HCT116 (cell line): ENCODE data around the gene GCGR. TPM values are rescaled to one million over a fixed set of nuclear protein-coding genes. Genes with fewer than 3 reads are reported as not detected.

ENCODE experiments used
- ATAC-seq: fragments of 200-7000 bp; cut with Tn5 transposase; 2 replicates; pipeline ENCODE4 v1.9.1; 2020; ENCODE audit warnings: mild to moderate bottlenecking, moderate library complexity
- BruUV-seq: library from RNA; stranded (reverse); fragments of 400-500 nt; replicated peaks from 2 replicates; lab custom pipeline; 2021; lab: Mats Ljungman, UMichigan
- CTCF ChIA-PET: fragments of 300-600 bp; sonication (Branson Sonifier 250); formaldehyde crosslinking; loops from one replicate; lab custom pipeline; 2021; ENCODE audit warnings: antibody characterized with exemption; lab: Charles Lee
- POLR2A ChIA-PET: fragments of 300-600, 350-600 bp; sonication (Branson Sonifier 250); formaldehyde crosslinking; loops from one replicate; lab custom pipeline; 2021; ENCODE audit warnings: antibody characterized with exemption; lab: Charles Lee
- RAD21 ChIA-PET, 2 experiments: fragments of 300-600 bp; sonication (Branson Sonifier 250); formaldehyde crosslinking; loops; one replicate each; lab custom pipeline; 2023; ENCODE audit warnings: low total read pairs in 2 of 2; ENCODE audit not compliant: uncharacterized antibody in 2 of 2, unreplicated experiment in 2 of 2, low non-redundant PET in 1 of 2; lab: Charles Lee
- DNase-seq: peaks from one replicate; pipeline ENCODE4 v3.0.0-alpha.2; 2010; ENCODE audit warnings: low read depth, low spot score
- H2AFZ ChIP-seq: fragments of 200-600 bp; shearing (Covaris generic), sonication (generic); 2 replicates; pipeline ENCODE4 v1.6.1; 2017; ENCODE audit warnings: low read depth, mixed run types, mixed read lengths, antibody characterized with exemption, low read length; ENCODE audit not compliant: poor library complexity, severe bottlenecking
- H3K27ac ChIP-seq: 2 replicates; pipeline ENCODE4 v1.5.1; 2012; ENCODE audit warnings: low read depth, low read length
- H3K27me3 ChIP-seq: fragments of 200-600 bp; sonication (generic); 2 replicates; pipeline ENCODE4 v1.6.1; 2016; ENCODE audit warnings: mixed run types, low read length, mixed read lengths; ENCODE audit not compliant: insufficient read depth
- H3K36me3 ChIP-seq, 2 experiments: fragments of 200-500 bp in 1 of 2; fragments of 200-600 bp in 1 of 2; sonication (Bioruptor generic) in 1 of 2; sonication (generic) in 1 of 2; 2 replicates each; pipeline versions ENCODE4 v1.5.1 to v1.6.1; 2014 to 2016; ENCODE audit warnings: low read length in 2 of 2, inconsistent platforms in 1 of 2, mixed read lengths in 1 of 2, mixed run types in 1 of 2; ENCODE audit not compliant: insufficient read depth in 2 of 2, control insufficient read depth in 1 of 2
- H3K4me1 ChIP-seq, 2 experiments: fragments of 200-600 bp in 1 of 2; sonication (generic) in 1 of 2; 2 replicates each; pipeline versions ENCODE4 v1.5.1 to v1.6.1; 2012 to 2017; ENCODE audit warnings: low read length in 2 of 2, inconsistent platforms in 1 of 2, mild to moderate bottlenecking in 1 of 2, mixed read lengths in 1 of 2, mixed run types in 1 of 2, moderate library complexity in 1 of 2; ENCODE audit not compliant: insufficient read depth in 2 of 2, control insufficient read depth in 1 of 2
- H3K4me2 ChIP-seq: fragments of 200-600 bp; sonication (generic); 2 replicates; pipeline ENCODE4 v1.6.1; 2017; ENCODE audit warnings: mixed run types, low read length, mixed read lengths
- H3K4me3 ChIP-seq, 2 experiments: fragments of 200-600 bp in 1 of 2; sonication (generic) in 1 of 2; replicated peaks in 1 of 2; 2 replicates each; pipeline ENCODE4 v1.5.1; 2011 to 2016; ENCODE audit warnings: low read length in 2 of 2, control low read depth in 1 of 2, low read depth in 1 of 2, mild to moderate bottlenecking in 1 of 2, mixed read lengths in 1 of 2, mixed run types in 1 of 2
- H3K79me2 ChIP-seq: fragments of 200-600 bp; sonication (generic); 2 replicates; pipeline ENCODE4 v1.6.1; 2017; ENCODE audit warnings: mild to moderate bottlenecking, mixed run types, low read length, moderate library complexity, mixed read lengths; ENCODE audit not compliant: insufficient read depth
- H3K9ac ChIP-seq: fragments of 200-600 bp; sonication (generic); 2 replicates; pipeline ENCODE4 v1.6.1; 2016; ENCODE audit warnings: low read length, mixed read lengths
- H3K9me2 ChIP-seq: fragments of 200-600 bp; sonication (generic), shearing (Covaris generic); 2 replicates; pipeline ENCODE4 v1.6.1; 2017; ENCODE audit warnings: mixed run types, mild to moderate bottlenecking, moderate library complexity; ENCODE audit not compliant: insufficient read depth
- H3K9me3 ChIP-seq, 2 experiments: fragments of 200-500 bp in 1 of 2; fragments of 200-600 bp in 1 of 2; sonication (Bioruptor generic) in 1 of 2; sonication (generic) in 1 of 2; 2 replicates each; pipeline ENCODE4 v1.6.1; 2014 to 2017; ENCODE audit warnings: low read length in 2 of 2, mixed read lengths in 2 of 2, inconsistent platforms in 1 of 2, low read depth in 1 of 2, mild to moderate bottlenecking in 1 of 2, mixed run types in 1 of 2, moderate library complexity in 1 of 2; ENCODE audit not compliant: control insufficient read depth in 1 of 2, insufficient read depth in 1 of 2
- H4K20me1 ChIP-seq: fragments of 200-600 bp; sonication (generic), shearing (Covaris generic); 2 replicates; pipeline ENCODE4 v1.6.1; 2017; ENCODE audit warnings: mixed run types, mild to moderate bottlenecking, moderate library complexity; ENCODE audit not compliant: insufficient read depth
- CEBPB ChIP-seq: IDR thresholded peaks from 2 replicates; pipeline ENCODE4 v1.6.1; 2012; ENCODE audit warnings: low read depth
- EGR1 ChIP-seq: IDR thresholded peaks from 2 replicates; pipeline ENCODE4 v1.6.1; 2012; ENCODE audit warnings: low read depth
- EZH2 ChIP-seq: fragments of 200-600 bp; sonication (generic); IDR thresholded peaks from 2 replicates; pipeline ENCODE4 v1.6.1; 2017; ENCODE audit warnings: antibody characterized with exemption, mixed run types
- EZH2phosphoT487 ChIP-seq: fragments of 200-600 bp; IDR thresholded peaks from 2 replicates; pipeline ENCODE4 v1.6.1; 2018; ENCODE audit warnings: antibody characterized with exemption, borderline replicate concordance
- JUND ChIP-seq: IDR thresholded peaks from 2 replicates; pipeline ENCODE4 v1.6.1; 2012
- MAX ChIP-seq: IDR thresholded peaks from 2 replicates; pipeline ENCODE4 v1.6.1; 2012
- POLR2A ChIP-seq: IDR thresholded peaks from 2 replicates; pipeline ENCODE4 v1.7.0; 2011; ENCODE audit warnings: borderline replicate concordance; ENCODE audit not compliant: insufficient read depth, insufficient read length; ENCODE audit errors: extremely low read depth
- POLR2AphosphoS5 ChIP-seq: IDR thresholded peaks from 2 replicates; pipeline ENCODE4 v1.6.1; 2011; ENCODE audit warnings: mild to moderate bottlenecking, low read depth, low read length, moderate library complexity
- RAD21 ChIP-seq: IDR thresholded peaks from 2 replicates; pipeline ENCODE4 v1.6.1; 2012; ENCODE audit warnings: low read depth, mild to moderate bottlenecking
- SP1 ChIP-seq: IDR thresholded peaks from 2 replicates; pipeline ENCODE4 v1.6.1; 2012; ENCODE audit warnings: low read depth
- YY1 ChIP-seq: IDR thresholded peaks from 2 replicates; pipeline ENCODE4 v1.6.1; 2011; ENCODE audit warnings: low read length, low read depth, moderate library complexity, mild to moderate bottlenecking; ENCODE audit not compliant: insufficient replicate concordance; ENCODE audit errors: extremely low read depth
- ZBTB33 ChIP-seq: IDR thresholded peaks from 2 replicates; pipeline ENCODE4 v1.6.1; 2011; ENCODE audit warnings: mild to moderate bottlenecking, low read length, moderate library complexity; ENCODE audit not compliant: insufficient replicate concordance; ENCODE audit errors: extremely low read depth
- ZFX ChIP-seq: fragments of 450-650 bp; IDR thresholded peaks from 2 replicates; pipeline ENCODE4 v1.6.1; 2017
- intact Hi-C: fragments of 100-400 bp; cut with micrococcal nuclease; formaldehyde crosslinking; loops from 2 replicates; pipeline ENCODE4 v1.10.0; 2022
- total RNA-seq: library from RNA; stranded (reverse); gene quantifications from one replicate; pipeline ENCODE4 v1.2.1, GENCODE V29; 2021; ENCODE audit not compliant: unreplicated experiment

GCGR gene
- total RNA-seq, 1 experiment from 2014 or later: not detected

- H2AFZ ChIP-seq: no peak overlapping the region
- no peak overlapping the region for H3K4me2 ChIP-seq
- H4K20me1 ChIP-seq: no peaks in the 10 kb centered on the region
- CTCF ChIA-PET: no interaction called here
- no peaks in the 10 kb centered on the region for H3K79me2 ChIP-seq
- TF ChIP-seq EGR1: no peak
- no peak for TF ChIP-seq RAD21
- no peak for TF ChIP-seq CEBPB
- no peak; the same call in 1 of the 2 replicates for TF ChIP-seq POLR2AphosphoS5
- TF ChIP-seq ZBTB33: no peak
- TF ChIP-seq MAX: no peak
- TF ChIP-seq ZFX: no peak
- TF ChIP-seq POLR2A: no peak
- TF ChIP-seq JUND: no peak
- TF ChIP-seq YY1: no peak
- TF ChIP-seq SP1: no peak
- TF ChIP-seq EZH2phosphoT487: no peak
- TF ChIP-seq EZH2: no peak
- TF ChIP-seq, all 23 proteins: peak for 0
- no peak overlapping the region for H3K4me3 ChIP-seq
- no peak overlapping the region for H3K27ac ChIP-seq
- no TSS peak for BruUV-seq
- H3K36me3 ChIP-seq: peaks cover 38 to 50% of the 10 kb centered on the region in 2 experiments; a peak in 3 of 4 replicates
- H3K9ac ChIP-seq: no peak overlapping the region
- intact Hi-C loops: no loop called here
- POLR2A ChIA-PET: no interaction called here
- H3K4me1 ChIP-seq: no peaks in the 10 kb centered on the region
- no peaks in the 10 kb centered on the region for H3K9me2 ChIP-seq
- RAD21 ChIA-PET: no interaction called here
- no peaks in the 10 kb centered on the region for H3K27me3 ChIP-seq
- no peak for DNase-seq
- peak; percentile 61 for ATAC-seq
- H3K9me3 ChIP-seq: no peaks in the 10 kb centered on the region
Observed at GRCh38 chr17:81844327-81844851, 40.4 kb downstream of the GCGR start.
